GM18870 (cell line): ENCODE results near the gene INO80.

ENCODE experiments used
- ATAC-seq: cut with Tn5 transposase; IDR thresholded peaks from one replicate; pipeline ENCODE4 v1.9.1; 2021; ENCODE audit warnings: moderate library complexity; ENCODE audit not compliant: unreplicated experiment

The INO80 gene

DNA sequence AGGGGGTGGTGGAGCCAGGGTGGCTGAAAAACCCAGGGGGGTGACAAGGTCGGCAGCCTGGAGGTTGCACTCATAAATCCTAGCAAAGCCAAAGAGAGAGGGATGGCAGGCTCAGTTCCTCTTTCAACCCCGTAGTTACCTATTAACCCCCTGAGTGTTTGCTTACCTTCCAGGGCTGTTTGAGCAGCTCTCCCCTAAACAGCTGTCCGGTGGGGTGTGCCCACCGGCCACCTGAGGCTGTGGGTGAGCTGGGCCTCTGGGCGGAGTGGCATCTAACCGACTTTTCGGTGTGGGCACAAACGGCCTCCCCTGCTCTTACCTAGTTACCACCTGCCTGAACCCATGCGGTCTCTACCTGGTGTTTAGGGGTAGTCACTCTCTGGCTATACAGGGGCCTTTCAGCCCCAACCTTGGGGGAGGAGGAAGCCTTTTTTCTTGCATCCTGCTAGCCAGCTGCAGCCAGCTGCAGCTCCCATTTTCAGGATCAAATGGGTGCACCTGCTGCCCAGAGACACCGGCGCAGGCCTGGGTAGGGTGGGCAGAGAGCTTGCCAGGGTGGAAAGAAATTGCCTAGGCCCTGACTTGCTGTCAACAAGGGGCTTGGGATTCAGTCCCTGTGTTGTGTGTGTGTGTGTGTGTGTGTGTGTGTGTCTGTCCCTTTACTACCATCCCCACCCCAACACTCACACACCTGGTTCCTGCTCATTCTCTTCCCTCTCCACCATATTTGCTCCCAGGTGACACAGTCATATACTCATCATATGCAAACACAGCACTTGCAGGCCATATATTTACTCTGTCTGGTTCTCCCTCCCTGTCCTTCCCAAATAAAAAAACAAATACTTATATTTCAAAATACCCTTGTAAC lies 183.2 kb downstream of the INO80 start:
- no peak for ATAC-seq

DNA sequence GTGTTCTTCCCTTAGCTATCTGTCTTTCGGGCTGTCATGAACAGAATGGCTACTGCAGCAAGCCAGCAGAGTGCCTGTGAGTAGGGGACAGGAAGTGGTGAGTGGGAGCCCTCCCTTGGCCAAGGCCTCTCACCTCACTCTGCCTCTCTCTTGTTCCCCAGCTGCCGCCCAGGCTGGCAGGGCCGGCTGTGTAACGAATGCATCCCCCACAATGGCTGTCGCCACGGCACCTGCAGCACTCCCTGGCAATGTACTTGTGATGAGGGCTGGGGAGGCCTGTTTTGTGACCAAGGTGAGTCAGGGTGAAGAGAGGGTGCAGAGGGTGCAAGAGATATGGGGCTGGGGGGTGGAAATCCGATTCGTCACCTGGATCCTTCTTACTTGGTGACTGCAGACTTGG lies 183.9 kb downstream of the INO80 start:
- no peak for ATAC-seq

DNA sequence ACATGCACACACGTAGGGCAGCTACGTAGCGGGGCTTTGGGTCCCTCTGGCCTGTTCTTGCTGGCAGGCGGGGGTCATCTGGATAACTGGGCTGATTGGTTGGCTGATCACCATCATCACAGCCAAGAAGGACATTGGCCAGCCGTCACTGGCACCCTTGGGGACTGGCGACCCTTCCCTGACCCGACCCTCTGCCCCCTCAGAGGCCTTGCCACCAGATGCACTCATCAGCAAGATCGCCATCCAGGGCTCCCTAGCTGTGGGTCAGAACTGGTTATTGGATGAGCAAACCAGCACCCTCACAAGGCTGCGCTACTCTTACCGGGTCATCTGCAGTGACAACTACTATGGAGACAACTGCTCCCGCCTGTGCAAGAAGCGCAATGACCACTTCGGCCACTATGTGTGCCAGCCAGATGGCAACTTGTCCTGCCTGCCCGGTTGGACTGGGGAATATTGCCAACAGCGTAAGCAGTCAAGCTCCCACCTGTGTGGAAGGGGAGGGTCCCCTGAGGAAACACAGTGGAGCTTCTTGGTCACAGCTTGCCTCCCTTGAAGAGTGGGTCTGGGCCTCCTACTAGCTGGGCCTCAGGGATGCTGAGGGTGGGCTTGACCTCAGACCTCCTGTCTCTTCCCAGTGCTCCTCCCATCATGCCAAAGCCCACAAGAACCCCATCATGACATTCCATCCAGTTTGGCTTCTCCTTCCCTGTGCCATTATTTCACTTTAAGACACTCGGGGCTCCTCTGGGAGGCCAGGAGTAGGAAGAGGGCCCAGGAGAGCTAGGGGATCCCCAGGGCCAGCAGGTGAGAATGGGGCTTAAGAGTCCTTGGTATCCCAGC lies 184.6 kb downstream of the INO80 start:
- no peak for ATAC-seq

DNA sequence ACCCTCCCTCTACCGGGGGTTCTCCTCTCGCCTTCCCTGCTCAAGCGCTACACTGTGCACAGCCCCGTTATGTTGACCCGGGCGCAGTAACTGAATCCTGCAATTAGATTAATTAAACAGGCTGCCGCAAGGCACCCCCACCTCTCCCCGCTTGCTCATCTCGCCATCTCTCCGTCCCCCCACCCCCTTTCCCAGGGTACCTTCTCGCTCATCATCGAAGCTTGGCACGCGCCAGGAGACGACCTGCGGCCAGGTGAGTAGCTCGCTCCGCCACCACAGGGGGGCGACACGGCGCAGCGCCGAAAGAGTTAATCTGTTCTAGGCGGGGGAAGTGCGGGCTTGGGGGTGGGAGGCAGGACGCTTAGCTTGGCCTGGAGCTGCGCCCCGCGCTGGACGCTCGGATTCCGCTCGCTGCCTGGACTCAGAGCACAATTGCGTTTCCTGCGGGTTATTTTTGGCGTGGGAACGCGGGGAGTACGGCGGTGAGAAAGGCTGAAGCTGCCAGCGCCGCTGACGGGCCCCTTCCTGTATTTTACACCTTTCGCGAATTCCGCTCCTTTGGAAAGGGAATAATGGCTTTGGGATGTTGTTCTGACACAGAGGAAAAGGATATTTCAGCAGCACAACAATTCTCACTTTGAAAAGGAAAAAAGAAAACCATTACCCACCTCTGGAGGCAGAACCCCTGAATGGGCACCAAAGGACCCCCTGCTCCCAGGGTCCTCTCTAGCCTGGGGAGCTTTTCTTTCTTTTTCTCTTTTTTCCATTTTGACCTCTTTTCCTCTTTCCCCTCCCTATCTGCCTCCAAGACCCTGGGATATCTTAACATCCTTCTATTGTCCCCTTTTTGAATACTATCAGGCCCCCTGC lies 185.4 kb downstream of the INO80 start:
- ATAC-seq, result no peak

DNA sequence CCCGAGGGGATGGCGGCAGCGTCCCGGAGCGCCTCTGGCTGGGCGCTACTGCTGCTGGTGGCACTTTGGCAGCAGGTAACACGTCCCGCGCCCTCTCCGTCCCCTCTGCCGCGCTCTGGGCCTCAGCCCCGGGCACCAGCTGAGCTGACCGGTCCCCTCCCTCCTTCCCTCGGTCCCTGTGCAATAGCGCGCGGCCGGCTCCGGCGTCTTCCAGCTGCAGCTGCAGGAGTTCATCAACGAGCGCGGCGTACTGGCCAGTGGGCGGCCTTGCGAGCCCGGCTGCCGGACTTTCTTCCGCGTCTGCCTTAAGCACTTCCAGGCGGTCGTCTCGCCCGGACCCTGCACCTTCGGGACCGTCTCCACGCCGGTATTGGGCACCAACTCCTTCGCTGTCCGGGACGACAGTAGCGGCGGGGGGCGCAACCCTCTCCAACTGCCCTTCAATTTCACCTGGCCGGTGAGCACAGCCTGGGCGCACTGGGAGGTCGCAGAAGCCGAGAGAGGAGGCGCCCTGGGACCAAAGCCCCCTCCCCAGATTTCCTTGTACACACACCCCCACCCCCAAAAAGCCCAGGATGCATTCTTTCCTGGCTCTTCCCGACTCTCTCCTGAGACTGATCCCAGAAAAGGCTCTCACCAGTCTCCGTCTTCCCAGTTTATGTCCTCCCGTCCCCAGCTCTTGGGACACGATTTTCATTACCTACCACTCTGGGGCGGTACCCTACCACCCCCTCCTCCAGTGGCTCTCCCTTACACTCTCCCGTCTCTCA lies 186.2 kb downstream of the INO80 start:
- ATAC-seq, result no peak
